HUDEP-2 (cell line): ENCODE results near the gene MINPP1.
"Not testable (repeated sequence)": the region's sequence is repeated elsewhere in the genome, so short reads cannot be mapped to it uniquely, and the experiment has no call there.

Source experiments
- DNase-seq, 76 experiments: peaks; one replicate each; lab custom pipeline; 2025; ENCODE audit not compliant: unreplicated experiment in 76 of 76; lab: John Stamatoyannopoulos, UW

Gene MINPP1

GRCh38 chr10:87504640-87505365 lies at the start of gene MINPP1:
Gene MINPP1, plus strand, starts transcription at chr10:87504893. Its CDS starts 23 bp downstream, at chr10:87504916.
- DNase-seq: peak in 75 of 76 experiments; percentile 46 to 93 (median 83)

- DNase-seq: not testable (repeated sequence)
These were observed 48.0 kb upstream of the MINPP1 start for GRCh38 chr10:87456586-87457220.

- not testable (repeated sequence) for DNase-seq
These were observed 42.9 kb upstream of the MINPP1 start for GRCh38 chr10:87461751-87462150.

GRCh38 chr10:87466849-87467248 lies 37.8 kb upstream of the MINPP1 start:
- DNase-seq: not testable (repeated sequence)

- not testable (repeated sequence) for DNase-seq
These were observed 16.0 kb upstream of the MINPP1 start for GRCh38 chr10:87488733-87489132.

- DNase-seq: not testable (repeated sequence)
These were observed 14.4 kb upstream of the MINPP1 start for GRCh38 chr10:87490285-87490684.

GRCh38 chr10:87492450-87492849 lies 12.2 kb upstream of the MINPP1 start:
- not testable (repeated sequence) for DNase-seq

- DNase-seq: not testable (repeated sequence)
These were observed 9.2 kb upstream of the MINPP1 start for GRCh38 chr10:87495446-87495845.

GRCh38 chr10:87497386-87497785 lies 7.3 kb upstream of the MINPP1 start:
- not testable (repeated sequence) for DNase-seq

GRCh38 chr10:87498106-87498789 lies 6.4 kb upstream of the MINPP1 start:
- not testable (repeated sequence) for DNase-seq

- peak in 74 of 76 experiments; percentile 19 to 98 (median 77) for DNase-seq
These were observed 4.0 kb upstream of the MINPP1 start for GRCh38 chr10:87500646-87501048.

- peak in 17 of 76 experiments; percentile 20 to 64 (median 32) for DNase-seq
These were observed 1.3 kb upstream of the MINPP1 start for GRCh38 chr10:87503401-87503800.

- peak in 5 of 76 experiments; percentile 26 to 67 (median 51) for DNase-seq
These were observed 807 bp upstream of the MINPP1 start for GRCh38 chr10:87503886-87504285.

GRCh38 chr10:87504307-87504639 lies 420 bp upstream of the MINPP1 start:
- peak in 1 of 76 experiments; percentile 88 for DNase-seq

GRCh38 chr10:87505366-87506111 lies 846 bp downstream of the MINPP1 start:
- DNase-seq: peak in 52 of 76 experiments; percentile 9 to 71 (median 41)

GRCh38 chr10:87506956-87507355 lies 2.3 kb downstream of the MINPP1 start:
- peak in 18 of 76 experiments; percentile 10 to 57 (median 32) for DNase-seq

GRCh38 chr10:87507879-87508483 lies 3.3 kb downstream of the MINPP1 start:
- peak in 7 of 76 experiments; percentile 28 to 50 (median 36) for DNase-seq

- peak in 18 of 76 experiments; percentile 12 to 53 (median 30) for DNase-seq
These were observed 4.1 kb downstream of the MINPP1 start for GRCh38 chr10:87508837-87509236.

- no peak for DNase-seq
These were observed 5.3 kb downstream of the MINPP1 start for GRCh38 chr10:87510025-87510424.

- no peak for DNase-seq
These were observed 6.8 kb downstream of the MINPP1 start for GRCh38 chr10:87511526-87511925.
